ENCODE data around the gene ABLIM3.

- TF ChIP-seq CTCF (conservative IDR thresholded peaks at IDR 0.05; ENCODE audit: low read length): no peak
- TF ChIP-seq EZH2phosphoT487 (IDR thresholded peaks at IDR 0.05; ENCODE audit: borderline replicate concordance, low read depth, low read length): no peak
These were observed 76.0 kb downstream of the ABLIM3 start for GRCh38 chr5:149217096-149217802.

Data from OCI-LY7 (cell line).